Measurements from ENCODE around the gene POP4. TPM values are rescaled to one million over a fixed set of nuclear protein-coding genes. Genes with fewer than 3 reads are reported as not detected.

POP4 gene
- total RNA-seq, 4 donors from 2014 or later, result 59.9 to 64.5 (median 61.3) TPM

GRCh38 chr19:29562299-29563297 lies 43.5 kb upstream of the POP4 start:
- Histone ChIP-seq H3K4me3 (no peak overlapping the region), H3K27me3 (no peaks in the 10 kb centered on the region), H3K27ac (no peak overlapping the region), H3K4me1 (no peaks in the 10 kb centered on the region), H3K9me3 (no peaks in the 10 kb centered on the region), H3K36me3 (no peaks in the 10 kb centered on the region)
- ATAC-seq (no peak), DNase-seq (no peak)
- TF ChIP-seq POLR2A (IDR thresholded peaks at IDR 0.05) (no peak), CTCF (IDR thresholded peaks at IDR 0.05 in 4 of 5, conservative IDR thresholded peaks at IDR 0.05 in 1 of 5) (no peak)
- in situ Hi-C loops (cut with MboI; ENCODE audit: low sequenced_read_pairs in 4 of 4), result no loop called here
- intact Hi-C loops (cut with DNase I; ENCODE audit: low total_unique reads), result no loop called here

GRCh38 chr19:29563486-29564101 lies 42.5 kb upstream of the POP4 start:
- intact Hi-C loops (cut with DNase I; ENCODE audit: low total_unique reads) (no loop called here), in situ Hi-C loops (cut with MboI; ENCODE audit: low sequenced_read_pairs in 4 of 4) (no loop called here)
- Histone ChIP-seq H3K36me3 (no peaks in the 10 kb centered on the region), H3K9me3 (no peaks in the 10 kb centered on the region), H3K27me3 (no peaks in the 10 kb centered on the region), H3K4me3 (no peak overlapping the region), H3K4me1 (no peaks in the 10 kb centered on the region), H3K27ac (no peak overlapping the region)
- DNase-seq (no peak), ATAC-seq (no peak)
- TF ChIP-seq POLR2A (IDR thresholded peaks at IDR 0.05) (no peak), CTCF (IDR thresholded peaks at IDR 0.05 in 4 of 5, conservative IDR thresholded peaks at IDR 0.05 in 1 of 5) (no peak)

GRCh38 chr19:29564574-29565005 lies 41.5 kb upstream of the POP4 start:
- no peaks in the 10 kb centered on the region for H3K27me3 ChIP-seq
- intact Hi-C loops (cut with DNase I; ENCODE audit: low total_unique reads) (no loop called here), in situ Hi-C loops (cut with MboI; ENCODE audit: low sequenced_read_pairs in 4 of 4) (no loop called here)
- H3K27ac ChIP-seq, result no peak overlapping the region
- H3K4me1 ChIP-seq, result no peaks in the 10 kb centered on the region
- DNase-seq, result no peak
- no peaks in the 10 kb centered on the region for H3K36me3 ChIP-seq
- no peak overlapping the region for H3K4me3 ChIP-seq
- no peaks in the 10 kb centered on the region for H3K9me3 ChIP-seq
- TF ChIP-seq CTCF (IDR thresholded peaks at IDR 0.05 in 4 of 5, conservative IDR thresholded peaks at IDR 0.05 in 1 of 5), result no peak
- no peak for ATAC-seq

- H3K36me3 ChIP-seq, result no peaks in the 10 kb centered on the region
- H3K4me1 ChIP-seq, result no peaks in the 10 kb centered on the region
- TF ChIP-seq CTCF (IDR thresholded peaks at IDR 0.05 in 4 of 5, conservative IDR thresholded peaks at IDR 0.05 in 1 of 5), result no peak
- TF ChIP-seq POLR2A (IDR thresholded peaks at IDR 0.05), result no peak
- H3K4me3 ChIP-seq, result no peak overlapping the region
- no peak for ATAC-seq
- no peak overlapping the region for H3K27ac ChIP-seq
- DNase-seq, result no peak
- in situ Hi-C loops (cut with MboI; ENCODE audit: low sequenced_read_pairs in 4 of 4), result no loop called here
- H3K9me3 ChIP-seq, result no peaks in the 10 kb centered on the region
- intact Hi-C loops (cut with DNase I; ENCODE audit: low total_unique reads), result no loop called here
- H3K27me3 ChIP-seq, result peaks cover 0 to 2% (median 0%) of the 10 kb centered on the region in 3 donors
Measured at GRCh38 chr19:29565171-29565570, 40.9 kb upstream of the POP4 start.
